K562 (cell line): ENCODE results near the gene OTUD5. TPM values are rescaled to one million over a fixed set of nuclear protein-coding genes. Genes with fewer than 3 reads are reported as not detected.
A peak's percentile ranks its signal among the peaks of the same experiment; 100 is the strongest.

Experiments used
- GTF3C2 ChIP-seq: IDR thresholded peaks from 3 replicates; pipeline ENCODE4 v1.6.1; 2011; ENCODE audit warnings: borderline replicate concordance, mild to moderate bottlenecking, moderate library complexity; ENCODE audit not compliant: insufficient read length; ENCODE audit errors: extremely low read depth
- LCOR ChIP-seq: sonication (generic); formaldehyde crosslinking; IDR thresholded peaks from 2 replicates; pipeline ENCODE4 v1.8.0; 2022; ENCODE audit warnings: mild to moderate bottlenecking, missing genetic modification reagents
- NCOA1 ChIP-seq: fragments of 450-650 bp; IDR thresholded peaks from 2 replicates; pipeline ENCODE4 v1.6.1; 2016; ENCODE audit warnings: low read depth
- PCBP1 ChIP-seq: fragments of 200-400 bp; formaldehyde crosslinking; IDR thresholded peaks from 2 replicates; pipeline ENCODE4 v1.6.1; 2018; ENCODE audit warnings: mild to moderate bottlenecking, low read depth, low read length; ENCODE audit not compliant: poor library complexity, severe bottlenecking
- PHB2 ChIP-seq: fragments of 450-650 bp; IDR thresholded peaks from 2 replicates; pipeline ENCODE4 v1.6.1; 2017; ENCODE audit warnings: low read depth
- PHF20 ChIP-seq: fragments of 450-650 bp; IDR thresholded peaks from 2 replicates; pipeline ENCODE4 v1.6.1; 2018; ENCODE audit not compliant: partially characterized antibody
- PHF8 ChIP-seq: fragments of 200-600 bp; sonication (generic); IDR thresholded peaks from 2 replicates; pipeline ENCODE4 v1.6.1; 2012; ENCODE audit warnings: mixed run types, mild to moderate bottlenecking, inconsistent platforms, low read length, moderate library complexity, borderline replicate concordance
- POLR2A ChIP-seq: fragments of 450-650 bp; conservative IDR thresholded peaks from 2 replicates; pipeline ENCODE4 v1.6.1; 2016
- SMARCA5 ChIP-seq: fragments of 450-650 bp; IDR thresholded peaks from 2 replicates; pipeline ENCODE4 v1.6.1; 2016
- TCF15 ChIP-seq: fragments of 250-450 bp; sonication (Bioruptor Pico); IDR thresholded peaks from 2 replicates; pipeline ENCODE4 v1.8.0; 2022; ENCODE audit warnings: moderate library complexity, mild to moderate bottlenecking, inconsistent platforms
- TFAP4 ChIP-seq: sonication (generic); formaldehyde crosslinking; IDR thresholded peaks from 2 replicates; pipeline ENCODE4 v1.8.0; 2022; ENCODE audit warnings: missing genetic modification reagents, mild to moderate bottlenecking, moderate library complexity, borderline replicate concordance
- U2AF2 ChIP-seq: fragments of 200-400 bp; formaldehyde crosslinking; optimal IDR thresholded peaks from 2 replicates; pipeline ENCODE3; 2017; ENCODE audit warnings: low read depth, mild to moderate bottlenecking, low read length
- XRCC5 ChIP-seq: fragments of 200-400 bp; formaldehyde crosslinking; IDR thresholded peaks from 2 replicates; pipeline ENCODE4 v1.6.1; 2017; ENCODE audit warnings: low read depth, mild to moderate bottlenecking, low read length
- ZBTB5 ChIP-seq: fragments of 450-650 bp; IDR thresholded peaks from 2 replicates; pipeline ENCODE4 v1.6.1; 2017; ENCODE audit warnings: antibody characterized with exemption
- ZKSCAN8 ChIP-seq: fragments of 200-800 bp; sonication (Bioruptor generic); IDR thresholded peaks from 2 replicates; pipeline ENCODE4 v1.6.1; 2016; ENCODE audit warnings: missing genetic modification characterization, missing compliant biosample characterization
- ZNF561 ChIP-seq: fragments of 450-650 bp; formaldehyde crosslinking; conservative IDR thresholded peaks from 2 replicates; pipeline ENCODE4 v1.4.0; 2020; ENCODE audit warnings: mild to moderate bottlenecking, moderate library complexity
- ZNF584 ChIP-seq: fragments of 200-800 bp; sonication (Bioruptor generic); IDR thresholded peaks from 2 replicates; pipeline ENCODE4 v1.6.1; 2016; ENCODE audit warnings: low read depth, mild to moderate bottlenecking, missing genetic modification characterization, missing compliant biosample characterization
- ZNF586 ChIP-seq: fragments of 450-650 bp; formaldehyde crosslinking; conservative IDR thresholded peaks from 2 replicates; pipeline ENCODE4 v1.4.0; 2020; ENCODE audit warnings: mild to moderate bottlenecking, moderate library complexity
- ZNF655 ChIP-seq: fragments of 250-450 bp; sonication (Bioruptor Pico); IDR thresholded peaks from 2 replicates; pipeline ENCODE4 v1.5.0; 2021
- ZNF75A ChIP-seq: fragments of 450-650 bp; formaldehyde crosslinking; IDR thresholded peaks from 2 replicates; pipeline ENCODE4 v1.4.0; 2020; ENCODE audit warnings: mild to moderate bottlenecking
- polyA plus RNA-seq, 8 experiments: library from polyadenylated mRNA; depleted of rRNA in 4 of 8; stranded (reverse) in 5 of 8; unstranded in 3 of 8; fragments of >200 nt; fragmentation: Nextera tagmentation in 2 of 8; fragmentation: Illumina TruSeq in 1 of 8; extraction: Ambion mirVana in 2 of 8; extraction: Trizol in 1 of 8; gene quantifications; 2 replicates each; pipeline versions ENCODE4 v1.2.1 to v1.2.3, GENCODE V29; 2011 to 2014; ENCODE audit warnings: inconsistent platforms in 1 of 8, missing spikeins in 1 of 8
- total RNA-seq, 7 experiments: library from RNA; depleted of rRNA in 6 of 7; stranded (reverse); fragments of >200 nt in 6 of 7; fragmentation: Illumina TruSeq in 2 of 7; extraction: Trizol in 2 of 7; gene quantifications; 2 replicates each; pipeline versions ENCODE4 v1.2.1 to v1.2.3, GENCODE V29; 2011 to 2021; ENCODE audit warnings: low replicate concordance in 1 of 7

Gene OTUD5
- total and polyA plus RNA-seq, 9 of the 15 experiments (the other 6 are each of a cell fraction or from before 2014, with no cell fraction given), result 3.6 to 102 (median 59.0) TPM

- TF ChIP-seq LCOR (CRISPR knock-in tag) (no peak), TFAP4 (CRISPR knock-in tag) (peak; percentile 78), PHB2 (no peak), U2AF2 (no peak), NCOA1 (peak; percentile 53; the same call in 1 of the 2 replicates), ZKSCAN8 (CRISPR knock-in tag) (no peak), ZNF561 (CRISPR knock-in tag) (no peak), GTF3C2 (no peak), PHF8 (peak; percentile 68; the same call in 1 of the 2 replicates), ZNF586 (CRISPR knock-in tag) (no peak), TCF15 (CRISPR knock-in tag) (no peak), SMARCA5 (no peak), PCBP1 (no peak), ZNF75A (CRISPR knock-in tag) (no peak), XRCC5 (no peak), ZBTB5 (no peak), POLR2A (peak; percentile 83), ZNF655 (CRISPR knock-in tag) (no peak), ZNF584 (CRISPR knock-in tag) (no peak), PHF20 (peak; percentile 13)
Observed at GRCh38 chrX:48957827-48958634, 624 bp upstream of the OTUD5 start (continued).
